Neural crest cell (in vitro differentiated cells): Measurements from ENCODE around the gene ARID5B. TPM values are rescaled to one million over a fixed set of nuclear protein-coding genes. Genes with fewer than 3 reads are reported as not detected.

Source experiments
- DNase-seq: peaks from one replicate; pipeline ENCODE4 v3.0.0; 2021; ENCODE audit warnings: low read depth, mixed read lengths, low spot score
- H3K27ac Mint-ChIP-seq: one replicate; pipeline ENCODE4 v1.8.0; 2021; ENCODE audit warnings: mild to moderate bottlenecking, mixed read lengths; ENCODE audit not compliant: unreplicated experiment
- H3K27me3 Mint-ChIP-seq: 2 replicates; pipeline ENCODE4 v1.8.0; 2021; ENCODE audit warnings: low read depth, mild to moderate bottlenecking, mixed read lengths
- H3K36me3 Mint-ChIP-seq: 2 replicates; pipeline ENCODE4 v1.8.0; 2021; ENCODE audit warnings: low read depth, mild to moderate bottlenecking, mixed read lengths
- H3K4me1 Mint-ChIP-seq: 2 replicates; pipeline ENCODE4 v1.8.0; 2021; ENCODE audit warnings: mixed read lengths
- H3K4me3 Mint-ChIP-seq: one replicate; pipeline ENCODE4 v1.8.0; 2021; ENCODE audit warnings: mild to moderate bottlenecking, mixed read lengths
- H3K9me3 Mint-ChIP-seq: 2 replicates; pipeline ENCODE4 v1.8.0; 2021; ENCODE audit warnings: mixed read lengths
- total RNA-seq: library from RNA; stranded (reverse); gene quantifications from 2 replicates; pipeline ENCODE4 v1.2.1, GENCODE V29; 2021
- TF ChIP-seq, protein P1 (sequence below): fragments of 200-600 bp; sonication (generic); conservative IDR thresholded peaks from 2 replicates; pipeline ENCODE4 v1.5.0; 2021; ENCODE audit warnings: antibody characterized with exemption, mild to moderate bottlenecking

The ARID5B gene
- total RNA-seq, 1 donor from 2014 or later: 10.4 TPM

- no peak for DNase-seq
- H3K36me3 Mint-ChIP-seq: peaks cover 8% of the 10 kb centered on the region
- no peaks in the 10 kb centered on the region for H3K9me3 Mint-ChIP-seq
- no peaks in the 10 kb centered on the region for H3K27me3 Mint-ChIP-seq
- H3K4me1 Mint-ChIP-seq: peaks cover 33% of the 10 kb centered on the region
- no peak overlapping the region for H3K4me3 Mint-ChIP-seq
- TF ChIP-seq, protein P1, sequence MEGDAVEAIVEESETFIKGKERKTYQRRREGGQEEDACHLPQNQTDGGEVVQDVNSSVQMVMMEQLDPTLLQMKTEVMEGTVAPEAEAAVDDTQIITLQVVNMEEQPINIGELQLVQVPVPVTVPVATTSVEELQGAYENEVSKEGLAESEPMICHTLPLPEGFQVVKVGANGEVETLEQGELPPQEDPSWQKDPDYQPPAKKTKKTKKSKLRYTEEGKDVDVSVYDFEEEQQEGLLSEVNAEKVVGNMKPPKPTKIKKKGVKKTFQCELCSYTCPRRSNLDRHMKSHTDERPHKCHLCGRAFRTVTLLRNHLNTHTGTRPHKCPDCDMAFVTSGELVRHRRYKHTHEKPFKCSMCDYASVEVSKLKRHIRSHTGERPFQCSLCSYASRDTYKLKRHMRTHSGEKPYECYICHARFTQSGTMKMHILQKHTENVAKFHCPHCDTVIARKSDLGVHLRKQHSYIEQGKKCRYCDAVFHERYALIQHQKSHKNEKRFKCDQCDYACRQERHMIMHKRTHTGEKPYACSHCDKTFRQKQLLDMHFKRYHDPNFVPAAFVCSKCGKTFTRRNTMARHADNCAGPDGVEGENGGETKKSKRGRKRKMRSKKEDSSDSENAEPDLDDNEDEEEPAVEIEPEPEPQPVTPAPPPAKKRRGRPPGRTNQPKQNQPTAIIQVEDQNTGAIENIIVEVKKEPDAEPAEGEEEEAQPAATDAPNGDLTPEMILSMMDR: no peak
- no peak overlapping the region for H3K27ac Mint-ChIP-seq
These were observed 6.1 kb downstream of the ARID5B start for GRCh38 chr10:61907587-61907986.

DNA sequence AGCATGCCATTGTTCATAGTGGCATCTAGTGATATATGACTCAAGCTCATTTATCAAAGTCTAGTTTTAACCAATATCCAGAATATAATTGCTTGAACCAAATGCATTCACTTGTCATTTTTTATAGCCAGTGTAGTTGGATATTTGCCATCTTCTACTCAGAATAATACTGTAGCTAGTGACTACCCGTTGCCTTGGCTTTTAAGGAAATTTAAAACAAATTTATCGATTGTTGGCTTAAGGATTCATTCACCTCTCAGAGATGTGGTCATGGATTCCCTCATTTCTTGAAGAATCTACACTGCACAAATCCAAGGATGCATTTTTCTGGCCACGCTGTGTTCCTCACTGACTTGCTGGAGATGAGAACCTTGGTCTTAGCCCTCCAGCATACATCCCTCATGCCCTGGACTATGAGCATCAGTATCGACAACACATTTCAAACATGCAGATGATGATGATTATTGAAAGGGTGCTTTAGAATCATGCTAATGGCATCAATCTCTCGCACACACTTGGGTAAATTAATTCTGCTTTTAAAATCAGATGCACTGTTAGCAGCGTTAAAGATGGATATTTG lies 8.8 kb downstream of the ARID5B start:
- H3K36me3 Mint-ChIP-seq: peaks cover 11% of the 10 kb centered on the region
- H3K9me3 Mint-ChIP-seq: no peaks in the 10 kb centered on the region
- peak overlapping the region; percentile 38 for H3K4me3 Mint-ChIP-seq
- H3K4me1 Mint-ChIP-seq: peaks cover 18% of the 10 kb centered on the region
- no peaks in the 10 kb centered on the region for H3K27me3 Mint-ChIP-seq
- DNase-seq: no peak
- H3K27ac Mint-ChIP-seq: no peak overlapping the region
- TF ChIP-seq, protein P1: no peak

GRCh38 chr10:61910894-61911293 lies 9.4 kb downstream of the ARID5B start:
- TF ChIP-seq, protein P1: no peak
- Mint-ChIP-seq H3K4me3 (peak overlapping the region; percentile 38), H3K36me3 (peaks cover 11% of the 10 kb centered on the region), H3K9me3 (no peaks in the 10 kb centered on the region), H3K27me3 (no peaks in the 10 kb centered on the region), H3K4me1 (peaks cover 18% of the 10 kb centered on the region), H3K27ac (no peak overlapping the region)
- no peak for DNase-seq

DNA sequence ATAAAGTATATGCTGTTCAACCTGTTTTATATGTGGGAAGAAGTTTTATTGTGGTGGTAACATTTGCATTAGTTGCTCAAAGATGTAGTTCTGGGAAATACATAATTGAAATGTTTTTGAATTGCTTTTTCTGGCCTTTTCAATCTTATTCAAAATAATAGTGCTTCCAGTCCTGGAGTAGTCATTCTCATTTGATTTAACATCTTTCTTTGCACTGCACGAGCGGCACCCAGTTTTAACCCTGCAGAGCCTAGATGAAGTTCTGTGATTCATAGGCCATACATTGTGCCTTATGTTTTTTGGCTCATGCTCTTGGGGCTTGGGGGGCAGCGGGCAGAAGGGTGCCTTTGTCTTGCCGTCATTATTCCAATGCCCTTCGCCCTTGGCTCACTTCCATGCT lies 9.9 kb downstream of the ARID5B start:
- Mint-ChIP-seq H3K27ac (peak overlapping the region; percentile 9), H3K9me3 (no peaks in the 10 kb centered on the region), H3K27me3 (no peaks in the 10 kb centered on the region), H3K36me3 (peaks cover 11% of the 10 kb centered on the region), H3K4me3 (peak overlapping the region; percentile 14), H3K4me1 (peaks cover 18% of the 10 kb centered on the region)
- DNase-seq: no peak
- TF ChIP-seq, protein P1: no peak

GRCh38 chr10:61912981-61913380 lies 11.5 kb downstream of the ARID5B start:
- Mint-ChIP-seq H3K4me1 (peaks cover 18% of the 10 kb centered on the region), H3K36me3 (peaks cover 11% of the 10 kb centered on the region), H3K9me3 (peaks cover 2% of the 10 kb centered on the region), H3K27me3 (no peaks in the 10 kb centered on the region), H3K27ac (no peak overlapping the region), H3K4me3 (no peak overlapping the region)
- DNase-seq: no peak
- TF ChIP-seq, protein P1: no peak
